Parathyroid adenoma (tissue), 2 donors: Measurements from ENCODE around the gene PRPH2.

Experiments used
- H2AFZ ChIP-seq: fragments of 300-600 bp; sonication (generic); one replicate; pipeline ENCODE4 v1.7.0; 2017; ENCODE audit warnings: antibody characterized with exemption, mild to moderate bottlenecking
- H3K27ac ChIP-seq: fragments of 300-600 bp; sonication (generic); one replicate; pipeline ENCODE4 v1.7.0; 2017
- H3K27me3 ChIP-seq: fragments of 300-600 bp; sonication (generic); one replicate; pipeline ENCODE4 v1.7.0; 2017; ENCODE audit warnings: low read length; ENCODE audit not compliant: control insufficient read depth, insufficient read depth
- H3K36me3 ChIP-seq: fragments of 300-600 bp; sonication (generic); one replicate; pipeline ENCODE4 v1.7.0; 2017; ENCODE audit warnings: low read length; ENCODE audit not compliant: control insufficient read depth, insufficient read depth
- H3K4me1 ChIP-seq: fragments of 300-600 bp; sonication (generic); one replicate; pipeline ENCODE4 v1.7.0; 2017; ENCODE audit warnings: control low read depth
- H3K4me2 ChIP-seq: fragments of 300-600 bp; sonication (generic); one replicate; pipeline ENCODE4 v1.7.0; 2017; ENCODE audit warnings: low read length
- H3K4me3 ChIP-seq: fragments of 300-600 bp; sonication (generic); one replicate; pipeline ENCODE4 v1.7.0; 2017; ENCODE audit warnings: low read depth, low read length
- H3K79me2 ChIP-seq: fragments of 300-600 bp; sonication (generic); one replicate; pipeline ENCODE4 v1.7.0; 2017; ENCODE audit warnings: control low read depth
- H3K9ac ChIP-seq: fragments of 300-600 bp; sonication (generic); one replicate; pipeline ENCODE4 v1.7.0; 2017; ENCODE audit warnings: mild to moderate bottlenecking
- H3K9me3 ChIP-seq: fragments of 300-600 bp; sonication (generic); one replicate; pipeline ENCODE4 v1.7.0; 2017; ENCODE audit warnings: low read length; ENCODE audit not compliant: control insufficient read depth
- TF ChIP-seq, protein P1 (sequence below): fragments of 300-600 bp; sonication (generic); IDR thresholded peaks from one replicate; pipeline ENCODE4 v1.7.0; 2017; ENCODE audit warnings: antibody characterized with exemption, mild to moderate bottlenecking
- donor health status: primary hyperparathyroidism.

Gene PRPH2

DNA sequence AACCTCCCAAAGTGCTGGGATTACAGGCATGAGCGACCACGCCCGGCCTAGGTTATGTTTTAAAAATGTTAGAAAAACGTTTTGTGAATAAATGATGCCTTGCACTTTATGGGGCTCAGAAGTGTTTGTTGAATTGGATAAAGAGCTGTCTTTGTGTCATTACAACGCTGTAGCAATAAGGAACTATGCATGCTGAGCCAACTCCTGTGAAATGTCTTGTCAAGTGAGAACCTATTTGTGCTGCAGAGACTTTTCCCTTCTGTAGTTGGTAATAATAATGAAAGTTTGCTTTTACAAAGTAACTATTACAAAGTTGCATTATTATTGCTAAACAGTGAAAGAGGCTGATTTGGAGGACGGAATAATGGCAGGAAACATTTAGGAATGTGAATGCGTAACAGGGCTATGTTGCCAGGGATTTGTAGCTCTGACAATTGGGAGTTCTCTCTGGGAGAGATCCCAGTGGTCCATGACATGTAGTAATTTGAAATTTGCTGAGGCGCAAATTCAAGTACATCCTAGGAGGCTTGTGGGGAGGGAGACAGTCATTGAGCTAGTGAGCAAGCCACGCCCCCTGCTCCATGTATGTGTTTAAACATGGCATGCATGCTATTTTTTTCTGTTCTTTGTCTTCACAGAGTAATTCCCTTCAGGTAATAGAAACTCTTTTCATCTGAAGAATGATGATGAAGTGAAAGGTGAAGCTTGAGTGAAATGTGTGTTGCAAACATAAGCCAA, 42.7 kb upstream of the PRPH2 start:
- TF ChIP-seq, protein P1, sequence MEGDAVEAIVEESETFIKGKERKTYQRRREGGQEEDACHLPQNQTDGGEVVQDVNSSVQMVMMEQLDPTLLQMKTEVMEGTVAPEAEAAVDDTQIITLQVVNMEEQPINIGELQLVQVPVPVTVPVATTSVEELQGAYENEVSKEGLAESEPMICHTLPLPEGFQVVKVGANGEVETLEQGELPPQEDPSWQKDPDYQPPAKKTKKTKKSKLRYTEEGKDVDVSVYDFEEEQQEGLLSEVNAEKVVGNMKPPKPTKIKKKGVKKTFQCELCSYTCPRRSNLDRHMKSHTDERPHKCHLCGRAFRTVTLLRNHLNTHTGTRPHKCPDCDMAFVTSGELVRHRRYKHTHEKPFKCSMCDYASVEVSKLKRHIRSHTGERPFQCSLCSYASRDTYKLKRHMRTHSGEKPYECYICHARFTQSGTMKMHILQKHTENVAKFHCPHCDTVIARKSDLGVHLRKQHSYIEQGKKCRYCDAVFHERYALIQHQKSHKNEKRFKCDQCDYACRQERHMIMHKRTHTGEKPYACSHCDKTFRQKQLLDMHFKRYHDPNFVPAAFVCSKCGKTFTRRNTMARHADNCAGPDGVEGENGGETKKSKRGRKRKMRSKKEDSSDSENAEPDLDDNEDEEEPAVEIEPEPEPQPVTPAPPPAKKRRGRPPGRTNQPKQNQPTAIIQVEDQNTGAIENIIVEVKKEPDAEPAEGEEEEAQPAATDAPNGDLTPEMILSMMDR = no peak
- Histone ChIP-seq H3K79me2 (peaks cover 5% of the 10 kb centered on the region), H3K27me3 (no peaks in the 10 kb centered on the region), H3K4me1 (peaks cover 9% of the 10 kb centered on the region), H2AFZ (no peak overlapping the region), H3K9ac (no peak overlapping the region), H3K9me3 (no peaks in the 10 kb centered on the region), H3K4me2 (no peak overlapping the region), H3K27ac (no peak overlapping the region), H3K4me3 (no peak overlapping the region), H3K36me3 (no peaks in the 10 kb centered on the region)

DNA sequence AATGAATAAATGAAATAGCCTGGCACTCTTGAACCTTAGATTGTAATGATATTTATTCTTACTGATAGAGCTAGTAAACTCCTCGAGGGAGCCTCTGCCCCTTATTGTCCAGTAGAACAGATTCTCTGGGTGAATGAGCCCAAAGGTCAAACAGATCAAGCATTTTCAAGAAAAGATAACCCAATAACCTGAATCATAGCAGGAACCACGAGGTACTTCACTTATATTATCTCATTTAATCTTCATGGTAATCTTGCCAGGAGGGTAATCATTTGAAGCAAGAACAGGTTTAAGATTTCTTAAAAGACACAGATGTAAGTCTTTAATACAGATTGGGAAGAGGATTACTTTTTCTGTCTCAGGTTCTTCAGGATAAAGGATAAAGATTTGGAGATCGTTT, 40.6 kb upstream of the PRPH2 start:
- H3K27me3 ChIP-seq = no peaks in the 10 kb centered on the region
- H3K4me2 ChIP-seq = no peak overlapping the region
- no peak overlapping the region for H3K9ac ChIP-seq
- H3K79me2 ChIP-seq = peaks cover 5% of the 10 kb centered on the region
- no peaks in the 10 kb centered on the region for H3K36me3 ChIP-seq
- H2AFZ ChIP-seq = no peak overlapping the region
- H3K4me1 ChIP-seq = peaks cover 9% of the 10 kb centered on the region
- no peak overlapping the region for H3K27ac ChIP-seq
- H3K9me3 ChIP-seq = no peaks in the 10 kb centered on the region
- H3K4me3 ChIP-seq = no peak overlapping the region
- TF ChIP-seq, protein P1 = no peak

GRCh38 chr6:42762426-42762859, 40.0 kb upstream of the PRPH2 start:
- Histone ChIP-seq H3K4me2 (no peak overlapping the region), H3K79me2 (peaks cover 5% of the 10 kb centered on the region), H2AFZ (no peak overlapping the region), H3K27ac (peak overlapping the region; percentile 13), H3K4me3 (no peak overlapping the region), H3K9me3 (no peaks in the 10 kb centered on the region), H3K36me3 (no peaks in the 10 kb centered on the region), H3K9ac (no peak overlapping the region), H3K4me1 (peaks cover 9% of the 10 kb centered on the region), H3K27me3 (no peaks in the 10 kb centered on the region)
- TF ChIP-seq, protein P1 = no peak

GRCh38 chr6:42761287-42762067, 39.1 kb upstream of the PRPH2 start:
- no peak overlapping the region for H2AFZ ChIP-seq
- peaks cover 9% of the 10 kb centered on the region for H3K4me1 ChIP-seq
- H3K79me2 ChIP-seq = peaks cover 5% of the 10 kb centered on the region
- H3K27me3 ChIP-seq = no peaks in the 10 kb centered on the region
- H3K36me3 ChIP-seq = no peaks in the 10 kb centered on the region
- H3K27ac ChIP-seq = peak overlapping the region; percentile 13
- no peak overlapping the region for H3K4me3 ChIP-seq
- TF ChIP-seq, protein P1 = no peak
- H3K4me2 ChIP-seq = no peak overlapping the region
- H3K9me3 ChIP-seq = no peaks in the 10 kb centered on the region
- no peak overlapping the region for H3K9ac ChIP-seq
